K562 (cell line): ENCODE results near the gene TBRG4. TPM values are rescaled to one million over a fixed set of nuclear protein-coding genes. Genes with fewer than 3 reads are reported as not detected.

ENCODE experiments used
- ATAC-seq: fragments of 200-7000 bp; cut with Tn5 transposase; 3 replicates; pipeline ENCODE4 v1.9.1; 2020; ENCODE audit warnings: moderate library complexity
- Bru-seq: library from RNA; stranded (reverse); fragments of 400-500 nt; gene quantifications from one replicate; lab custom pipeline; 2021; lab: Mats Ljungman, UMichigan
- BruChase-seq, 2 experiments: library from RNA; stranded (reverse); fragments of 400-500 nt; gene quantifications; one replicate each; lab custom pipeline; 2021; lab: Mats Ljungman, UMichigan
- BruUV-seq: library from RNA; stranded (reverse); fragments of 400-500 nt; replicated peaks from 2 replicates; lab custom pipeline; 2021; lab: Mats Ljungman, UMichigan
- CTCF ChIA-PET: fragments of 300-600 bp; formaldehyde crosslinking; extraction: SDS; loops from one replicate; lab custom pipeline; 2021; ENCODE audit warnings: low intra/inter-chr PET ratio; lab: Yijun Ruan, JAX
- POLR2A ChIA-PET: fragments of 300-600, 350-650 bp; sonication (Branson Sonifier 250); formaldehyde crosslinking; extraction: SDS; loops from one replicate; lab custom pipeline; 2021; ENCODE audit warnings: antibody characterized with exemption, inconsistent platforms; lab: Yijun Ruan, JAX
- DNase-seq, 4 experiments: peaks; one replicate each; pipeline versions ENCODE4 v3.0.0 to v3.0.0-alpha.2; 2011 to 2018; ENCODE audit warnings: low spot score in 3 of 4, mixed read lengths in 3 of 4; ENCODE audit errors: extremely low read depth in 1 of 4
- FAIRE-seq: peaks from 2 replicates; lab custom pipeline; 2011; peaks lifted over from hg19 to GRCh38; lab: Jason Lieb, UNC
- H2AFZ ChIP-seq: 2 replicates; pipeline ENCODE4 v1.6.0; 2011; ENCODE audit warnings: low read depth, low read length, control low read depth, inconsistent platforms
- H3K27ac ChIP-seq: fragments of 200-600 bp; 3 replicates; pipeline ENCODE4 v1.8.0; 2011; ENCODE audit warnings: low read depth, mild to moderate bottlenecking, control low read depth, inconsistent platforms, low read length, moderate library complexity, mixed read lengths; ENCODE audit errors: extremely low read depth
- H3K27me3 ChIP-seq, 2 experiments: fragments of 300-600 bp in 1 of 2; 2 replicates in 1 of 2; 3 replicates in 1 of 2; pipeline versions ENCODE4 v1.6.0 to v1.8.0; 2011; ENCODE audit warnings: inconsistent platforms in 2 of 2, low read length in 2 of 2, mild to moderate bottlenecking in 1 of 2, mixed read lengths in 1 of 2, moderate library complexity in 1 of 2; ENCODE audit not compliant: control insufficient read depth in 2 of 2, insufficient read depth in 2 of 2
- H3K36me3 ChIP-seq: fragments of 300-600 bp; 3 replicates; pipeline ENCODE4 v1.8.0; 2011; ENCODE audit warnings: mild to moderate bottlenecking, low read length, inconsistent platforms; ENCODE audit not compliant: control insufficient read depth, insufficient read depth
- H3K4me1 ChIP-seq, 2 experiments: fragments of 200-600 bp in 1 of 2; replicated peaks in 1 of 2; 2 replicates in 1 of 2; 3 replicates in 1 of 2; pipeline versions ENCODE4 v1.5.1 to v1.8.0; 2011; ENCODE audit warnings: inconsistent platforms in 2 of 2, low read length in 2 of 2, mild to moderate bottlenecking in 1 of 2, mixed read lengths in 1 of 2, moderate library complexity in 1 of 2; ENCODE audit not compliant: control insufficient read depth in 2 of 2, insufficient read depth in 2 of 2
- H3K4me2 ChIP-seq: 2 replicates; pipeline ENCODE4 v1.6.1; 2011; ENCODE audit warnings: low read length, control low read depth, inconsistent platforms, mixed read lengths; ENCODE audit not compliant: insufficient read depth
- H3K4me3 ChIP-seq: fragments of 200-600 bp; sonication (generic), shearing (Covaris generic); 2 replicates; pipeline ENCODE4 v1.5.1; 2016; ENCODE audit warnings: control low read depth, inconsistent platforms
- H3K79me2 ChIP-seq: fragments of 200-600 bp; 3 replicates; pipeline ENCODE4 v1.8.0; 2011; ENCODE audit warnings: low read length, inconsistent platforms; ENCODE audit not compliant: control insufficient read depth, insufficient read depth
- H3K9ac ChIP-seq, 2 experiments: 2 replicates each; pipeline versions ENCODE4 v1.6.0 to v1.6.1; 2011; ENCODE audit warnings: low read depth in 2 of 2, low read length in 2 of 2, control low read depth in 1 of 2, inconsistent platforms in 1 of 2, mild to moderate bottlenecking in 1 of 2, mixed read lengths in 1 of 2; ENCODE audit not compliant: insufficient read depth in 1 of 2
- H3K9me1 ChIP-seq: one replicate; pipeline ENCODE4 v1.6.0; 2011; ENCODE audit warnings: inconsistent platforms, mild to moderate bottlenecking, low read length, moderate library complexity; ENCODE audit not compliant: control insufficient read depth, insufficient read depth
- H3K9me3 ChIP-seq: replicated peaks from 2 replicates; pipeline ENCODE4 v1.5.1; 2011; ENCODE audit warnings: low read depth, low read length, inconsistent platforms; ENCODE audit not compliant: control insufficient read depth, insufficient read depth
- H4K20me1 ChIP-seq: replicated peaks from 2 replicates; pipeline ENCODE4 v1.6.1; 2011; ENCODE audit warnings: low read length, inconsistent platforms, mixed read lengths; ENCODE audit not compliant: control insufficient read depth, insufficient read depth
- MTA3 ChIP-seq: fragments of 450-650 bp; formaldehyde crosslinking; IDR thresholded peaks from 2 replicates; pipeline ENCODE4 v1.6.1; 2017; ENCODE audit warnings: mild to moderate bottlenecking, borderline replicate concordance
- NFE2 ChIP-seq: IDR thresholded peaks from 2 replicates; pipeline ENCODE4 v1.6.1; 2014; ENCODE audit warnings: antibody characterized with exemption, low read depth
- ZNF12 ChIP-seq: sonication (generic); formaldehyde crosslinking; IDR thresholded peaks from 2 replicates; pipeline ENCODE4 v1.4.0; 2020; ENCODE audit warnings: mild to moderate bottlenecking, missing genetic modification reagents
- WGBS: fragments of 100-300 bp; shearing (Covaris generic); methylation state at CpG from one replicate; pipeline ENCODE4 v1.1.6; 2016; ENCODE audit warnings: low coverage, mixed read lengths; ENCODE audit not compliant: insufficient coverage; ENCODE audit errors: missing lambda C conversion rate; 5-methylcytosine and 5-hydroxymethylcytosine counted together
- in situ Hi-C: fragments of 300-500 bp; cut with MboI; formaldehyde crosslinking; loops from 4 replicates; pipeline ENCODE4 v1.15.0; 2018; ENCODE audit warnings: inconsistent platforms, mixed read lengths
- intact Hi-C: fragments of 100-400 bp; cut with micrococcal nuclease; formaldehyde crosslinking; loops from 2 replicates; pipeline ENCODE4 v1.14.2; 2022
- long read RNA-seq, 3 experiments: library from polyadenylated mRNA in 2 of 3; library from RNA in 1 of 3; unstranded in 2 of 3; stranded (forward) in 1 of 3; transcript quantifications; one replicate each; pipeline ENCODE4 v2.0.0, GENCODE V29; 2019 to 2022
- polyA minus RNA-seq, 3 experiments: library from RNA; depleted of rRNA, polyadenylated mRNA; stranded (reverse); fragments of >200 nt; gene quantifications; 2 replicates each; pipeline ENCODE4 v1.2.3, GENCODE V29; 2011
- polyA plus RNA-seq, 8 experiments: library from polyadenylated mRNA; depleted of rRNA in 4 of 8; stranded (reverse) in 5 of 8; unstranded in 3 of 8; fragments of >200 nt; fragmentation: Nextera tagmentation in 2 of 8; fragmentation: Illumina TruSeq in 1 of 8; extraction: Ambion mirVana in 2 of 8; extraction: Trizol in 1 of 8; gene quantifications; 2 replicates each; pipeline versions ENCODE4 v1.2.1 to v1.2.3, GENCODE V29; 2011 to 2014; ENCODE audit warnings: inconsistent platforms in 1 of 8, missing spikeins in 1 of 8
- total RNA-seq, 7 experiments: library from RNA; depleted of rRNA in 6 of 7; stranded (reverse); fragments of >200 nt in 6 of 7; fragmentation: Illumina TruSeq in 2 of 7; extraction: Trizol in 2 of 7; gene quantifications; 2 replicates each; pipeline versions ENCODE4 v1.2.1 to v1.2.3, GENCODE V29; 2011 to 2021; ENCODE audit warnings: low replicate concordance in 1 of 7
- TF ChIP-seq, protein P1 (sequence below), 2 experiments: fragments of 450-650 bp in 1 of 2; IDR thresholded peaks; 2 replicates each; pipeline ENCODE4 v1.6.1; 2011 to 2017; ENCODE audit warnings: low read depth in 2 of 2, antibody characterized with exemption in 1 of 2, borderline replicate concordance in 1 of 2, low read length in 1 of 2, mild to moderate bottlenecking in 1 of 2, mixed read lengths in 1 of 2; ENCODE audit not compliant: control insufficient read depth in 1 of 2

TBRG4 gene
- total RNA-seq (2011; cell fraction: chromatin; rRNA removed; ENCODE audit: low replicate concordance), result 345 and 988 TPM in 2 replicates
- total RNA-seq (2011; cell fraction: nucleolus; rRNA removed), result 627 and 629 TPM in 2 replicates
- total RNA-seq (2011; cell fraction: nucleoplasm; rRNA removed), result 447 and 454 TPM in 2 replicates
- total RNA-seq (2014; rRNA removed), result 248 and 298 TPM in 2 replicates
- 111 and 141 TPM in 2 replicates for total RNA-seq (2014; rRNA removed; fragmentation: Illumina TruSeq; extraction: Trizol)
- total RNA-seq (2015; rRNA removed; fragmentation: Illumina TruSeq; extraction: Trizol), result 140 and 152 TPM in 2 replicates
- 258 and 287 TPM in 2 replicates for total RNA-seq (2021)
- polyA plus RNA-seq (2011; rRNA removed), result 278 and 317 TPM in 2 replicates
- polyA plus RNA-seq (2011; cell fraction: cytosol; rRNA removed), result 213 and 315 TPM in 2 replicates
- polyA plus RNA-seq (2011; cell fraction: nucleus; rRNA removed), result 714 and 782 TPM in 2 replicates
- 183 and 269 TPM in 2 replicates for polyA plus RNA-seq (2012)
- polyA plus RNA-seq (2014; fragmentation: Illumina TruSeq; extraction: Trizol), result 295 and 322 TPM in 2 replicates
- polyA plus RNA-seq (2014; fragmentation: Nextera tagmentation; extraction: Ambion mirVana), result 10 to 100 TPM; 11.2 to 34.9 TPM
- polyA plus RNA-seq (2014; rRNA removed), result 216 and 223 TPM in 2 replicates
- polyA minus RNA-seq (2011; rRNA and poly(A)+ RNA removed), result 276 and 311 TPM in 2 replicates
- 198 and 207 TPM in 2 replicates for polyA minus RNA-seq (2011; cell fraction: cytosol; rRNA and poly(A)+ RNA removed)
- polyA minus RNA-seq (2011; cell fraction: nucleus; rRNA and poly(A)+ RNA removed), result 413 and 539 TPM in 2 replicates
- Bru-seq, nascent RNA, result percentile 98 among the genes with signal in this experiment
- percentile 93 among the genes with signal in this experiment for BruChase-seq, experiment 1, labeled RNA remaining after a 2-hour chase
- BruChase-seq, experiment 2, labeled RNA remaining after a 6-hour chase, result percentile 91 among the genes with signal in this experiment
- long read RNA-seq, experiment 1, transcript TBRG4-217 (9 exons, 3,409 nt), result minor isoform, 40 of 1,031 reads
- long read RNA-seq, experiment 1, transcript TBRG4-202 (9 exons, 1,917 nt), result minor isoform, 16 of 1,031 reads
- long read RNA-seq, experiment 1, transcript TBRG4-201 (11 exons, 2,243 nt), result major isoform, 399 of 1,031 reads
- long read RNA-seq, experiment 1, transcript TBRG4-215 (11 exons, 2,190 nt), result minor isoform, 14 of 1,031 reads
- long read RNA-seq, experiment 1, partial matches to known transcripts, result 284 of 1,031 reads
- long read RNA-seq, experiment 1, other reads (novel, unspliced or antisense), result 277 of 1,031 reads
- long read RNA-seq, experiment 2, transcript TBRG4-201 (11 exons, 2,243 nt), result major isoform, 97 of 244 reads
- long read RNA-seq, experiment 2, transcript TBRG4-202 (9 exons, 1,917 nt), result minor isoform, 5 of 244 reads
- long read RNA-seq, experiment 2, transcript TBRG4-215 (11 exons, 2,190 nt), result minor isoform, 6 of 244 reads
- long read RNA-seq, experiment 2, transcript TBRG4-217 (9 exons, 3,409 nt), result minor isoform, 7 of 244 reads
- long read RNA-seq, experiment 2, partial matches to known transcripts, result 73 of 244 reads
- long read RNA-seq, experiment 2, other reads (novel, unspliced or antisense), result 54 of 244 reads
- long read RNA-seq, experiment 3, transcript TBRG4-202 (9 exons, 1,917 nt), result minor isoform, 9 of 369 reads
- long read RNA-seq, experiment 3, transcript TBRG4-215 (11 exons, 2,190 nt), result minor isoform, 15 of 369 reads
- long read RNA-seq, experiment 3, transcript TBRG4-201 (11 exons, 2,243 nt), result major isoform, 198 of 369 reads
- long read RNA-seq, experiment 3, partial matches to known transcripts, result 41 of 369 reads
- long read RNA-seq, experiment 3, other reads (novel, unspliced or antisense), result 103 of 369 reads

DNA sequence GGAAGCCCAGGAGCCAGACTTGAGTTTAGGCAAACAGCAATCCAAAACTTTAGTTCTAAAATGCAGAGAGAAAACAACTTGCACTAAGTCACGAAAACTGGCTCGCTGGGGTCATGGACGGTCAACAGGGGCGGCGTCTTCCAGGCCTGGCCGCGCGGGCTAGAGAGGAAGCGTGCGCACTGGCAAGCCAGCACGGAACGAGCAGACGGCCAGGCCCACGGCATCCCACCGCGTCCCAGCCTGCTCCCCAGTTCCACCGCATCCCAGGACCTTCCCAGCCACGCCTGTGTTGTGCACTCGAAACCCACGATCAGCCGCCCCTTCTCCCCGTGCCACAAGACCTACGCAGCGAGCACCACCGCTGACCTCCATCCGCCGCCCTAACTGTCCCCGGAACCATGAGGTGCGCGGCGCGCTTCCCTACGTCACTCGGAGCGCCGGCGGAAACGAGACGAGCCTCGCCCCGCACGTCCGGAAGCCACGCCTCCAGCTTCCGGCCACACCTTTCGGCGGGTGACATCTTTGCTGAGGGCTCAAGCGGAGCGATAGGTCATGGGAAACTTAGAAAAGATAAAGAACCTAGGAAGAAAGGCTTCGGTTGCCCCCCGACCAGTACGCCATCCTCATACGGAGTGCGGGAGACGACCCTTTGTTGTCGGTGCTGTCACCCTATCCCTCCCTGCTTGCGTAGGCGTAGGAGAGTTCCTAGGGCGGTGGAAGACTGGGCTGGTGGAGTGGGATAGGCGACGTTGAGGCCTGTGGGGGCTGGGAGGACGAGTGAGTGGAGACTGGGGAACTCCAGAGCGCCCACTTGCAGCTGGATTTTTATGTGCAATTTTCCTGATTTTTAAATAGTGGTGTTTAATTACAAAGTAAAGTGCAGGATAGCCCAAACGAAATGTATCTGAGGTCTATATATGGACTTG, at the start of gene TBRG4:
TSS of gene TBRG4 (minus strand) at position 400 of the 926 bp plus-strand sequence. CDS start 2,460 bp downstream, outside the sequence.
- peaks cover 20% of the 10 kb centered on the region for H4K20me1 ChIP-seq
- FAIRE-seq, result peak; percentile 95
- peak within 1 kb of the TSS; percentile 96 for H2AFZ ChIP-seq
- in situ Hi-C loops (no loop called here), intact Hi-C loops (loop anchor here (5.0 kb wide), 1 partner anchor 124 kb away; no protein-coding TSS in a partner anchor)
- H3K27ac ChIP-seq, result peak within 1 kb of the TSS; percentile 99
- peak; percentile 89 to 98 (median 91) for DNase-seq
- peak within 1 kb of the TSS; percentile 98 for H3K4me2 ChIP-seq
- no peaks in the 10 kb centered on the region for H3K9me3 ChIP-seq
- TSS peak; percentile 96 for BruUV-seq
- peak within 1 kb of the TSS; percentile 99 to 100 for H3K9ac ChIP-seq
- 2% methylated on average over 61 of the region's 64 CpGs for WGBS
- peak within 1 kb of the TSS; percentile 95 for H3K4me3 ChIP-seq
- peaks cover 57% of the 10 kb centered on the region for H3K79me2 ChIP-seq
- ChIA-PET CTCF (no interaction called here), POLR2A (interaction anchor here (0.6 to 2.2 kb wide), 23 partner anchors 8 to 307 kb away, joined by 3 to 23 read pairs (median 5); partner anchors contain the start of genes CCM2 and H2AZ2)
- peaks cover 12 to 24% of the 10 kb centered on the region in 2 experiments; a peak in 4 of 5 replicates for H3K4me1 ChIP-seq
- H3K36me3 ChIP-seq, result peaks cover 34% of the 10 kb centered on the region
- no peaks in the 10 kb centered on the region for H3K27me3 ChIP-seq
- no peaks in the 10 kb centered on the region for H3K9me1 ChIP-seq
- ATAC-seq, result peak; percentile 91
- peak; percentile 92 for TF ChIP-seq MTA3
- TF ChIP-seq, protein P1, sequence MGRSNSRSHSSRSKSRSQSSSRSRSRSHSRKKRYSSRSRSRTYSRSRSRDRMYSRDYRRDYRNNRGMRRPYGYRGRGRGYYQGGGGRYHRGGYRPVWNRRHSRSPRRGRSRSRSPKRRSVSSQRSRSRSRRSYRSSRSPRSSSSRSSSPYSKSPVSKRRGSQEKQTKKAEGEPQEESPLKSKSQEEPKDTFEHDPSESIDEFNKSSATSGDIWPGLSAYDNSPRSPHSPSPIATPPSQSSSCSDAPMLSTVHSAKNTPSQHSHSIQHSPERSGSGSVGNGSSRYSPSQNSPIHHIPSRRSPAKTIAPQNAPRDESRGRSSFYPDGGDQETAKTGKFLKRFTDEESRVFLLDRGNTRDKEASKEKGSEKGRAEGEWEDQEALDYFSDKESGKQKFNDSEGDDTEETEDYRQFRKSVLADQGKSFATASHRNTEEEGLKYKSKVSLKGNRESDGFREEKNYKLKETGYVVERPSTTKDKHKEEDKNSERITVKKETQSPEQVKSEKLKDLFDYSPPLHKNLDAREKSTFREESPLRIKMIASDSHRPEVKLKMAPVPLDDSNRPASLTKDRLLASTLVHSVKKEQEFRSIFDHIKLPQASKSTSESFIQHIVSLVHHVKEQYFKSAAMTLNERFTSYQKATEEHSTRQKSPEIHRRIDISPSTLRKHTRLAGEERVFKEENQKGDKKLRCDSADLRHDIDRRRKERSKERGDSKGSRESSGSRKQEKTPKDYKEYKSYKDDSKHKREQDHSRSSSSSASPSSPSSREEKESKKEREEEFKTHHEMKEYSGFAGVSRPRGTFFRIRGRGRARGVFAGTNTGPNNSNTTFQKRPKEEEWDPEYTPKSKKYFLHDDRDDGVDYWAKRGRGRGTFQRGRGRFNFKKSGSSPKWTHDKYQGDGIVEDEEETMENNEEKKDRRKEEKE (IDR thresholded peaks at IDR 0.05; ENCODE audit: borderline replicate concordance in 1 of 2, control insufficient read depth in 1 of 2, low read depth in 2 of 2, low read length in 1 of 2), result 0 out of 4 replicates have a peak, but pooled peaks of 1 of the 2 experiments have one; percentile 58
- no peak for TF ChIP-seq NFE2
- TF ChIP-seq ZNF12 (CRISPR knock-in tag), result no peak; the same call in 1 of the 2 replicates
